ENCODE results near the gene KCNJ8. TPM values are rescaled to one million over a fixed set of nuclear protein-coding genes. Genes with fewer than 3 reads are reported as not detected.

The KCNJ8 gene
- total and polyA plus RNA-seq, 10 of the 15 experiments (the other 5 are each of a cell fraction or from before 2014, with no cell fraction given): not detected

DNA sequence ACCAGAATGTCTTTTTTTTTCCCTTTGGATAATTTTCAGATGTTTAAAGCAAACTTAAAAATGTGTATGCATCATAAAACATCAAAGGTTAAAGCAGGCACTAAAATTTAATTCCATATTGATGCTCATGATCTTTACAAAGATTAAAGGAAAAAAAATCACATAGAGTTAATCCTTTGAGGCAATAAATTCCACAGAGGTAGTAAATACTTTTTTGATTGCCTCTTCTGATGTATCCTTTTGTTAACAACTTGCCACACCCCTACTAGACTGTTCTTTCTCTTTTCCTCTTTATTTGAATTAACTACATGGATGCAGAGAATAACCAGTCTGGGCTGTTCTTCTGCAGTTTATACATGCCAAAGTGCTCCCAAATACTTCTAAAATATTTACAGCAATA lies 45.2 kb upstream of the KCNJ8 start (continued):
- no peak for TF ChIP-seq SREBF1 (IDR thresholded peaks at IDR 0.05; ENCODE audit: low read length)

DNA sequence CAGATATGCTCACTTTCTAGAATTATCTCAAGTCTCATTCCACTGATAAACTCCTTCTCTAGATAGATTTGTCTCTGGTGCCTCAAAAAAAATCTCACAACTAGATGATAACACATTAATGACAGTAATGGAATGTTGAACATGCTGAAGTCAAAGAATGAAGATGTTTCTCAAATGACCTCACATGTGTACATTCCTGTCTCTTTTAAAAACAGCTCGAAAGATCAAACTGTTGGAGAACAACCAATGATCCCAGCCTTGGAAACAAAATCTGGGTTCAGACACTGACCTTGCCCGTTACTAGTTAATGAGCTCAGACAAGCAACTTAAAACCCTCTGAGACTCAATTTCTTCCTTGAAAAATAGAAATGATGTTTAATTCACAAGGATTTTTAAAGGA lies 44.7 kb upstream of the KCNJ8 start:
- H2AFZ ChIP-seq (ENCODE audit: control insufficient read depth, low read depth, low read length): no peak overlapping the region
- no peaks in the 10 kb centered on the region for H3K79me2 ChIP-seq (ENCODE audit: control insufficient read depth, insufficient read depth, low read length)
- no peak overlapping the region for H3K4me2 ChIP-seq (ENCODE audit: control insufficient read depth, insufficient read depth)
- ChIA-PET CTCF (interaction anchor here (0.6 to 0.7 kb wide), 2 partner anchors 58 to 121 kb away, joined by 3 read pairs; no protein-coding TSS in a partner anchor), RAD21 (ENCODE audit: unreplicated experiment) (no interaction called here), SMC1A (ENCODE audit: uncharacterized antibody, unreplicated experiment) (no interaction called here), POLR2A (no interaction called here)
- no peak for TF ChIP-seq WRNIP1 (IDR thresholded peaks at IDR 0.05; ENCODE audit: borderline replicate concordance, low read depth, low read length)
- TF ChIP-seq CHD1 (IDR thresholded peaks at IDR 0.05; ENCODE audit: low read depth, low read length): no peak
- TF ChIP-seq ASH2L (IDR thresholded peaks at IDR 0.05; ENCODE audit: borderline replicate concordance, low read depth): no peak
- TF ChIP-seq SP1 (IDR thresholded peaks at IDR 0.05; ENCODE audit: low read depth, low read length): no peak
- TF ChIP-seq KLF5 (IDR thresholded peaks at IDR 0.05; ENCODE audit: partially characterized antibody): no peak
- TF ChIP-seq RBBP5 (conservative IDR thresholded peaks at IDR 0.05): no peak
- TF ChIP-seq STAT1 (conservative IDR thresholded peaks at IDR 0.05): no peak
- no peak for TF ChIP-seq CHD2 (IDR thresholded peaks at IDR 0.05; ENCODE audit: borderline replicate concordance, low read depth, low read length)
- TF ChIP-seq, protein P1, sequence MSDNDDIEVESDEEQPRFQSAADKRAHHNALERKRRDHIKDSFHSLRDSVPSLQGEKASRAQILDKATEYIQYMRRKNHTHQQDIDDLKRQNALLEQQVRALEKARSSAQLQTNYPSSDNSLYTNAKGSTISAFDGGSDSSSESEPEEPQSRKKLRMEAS (IDR thresholded peaks at IDR 0.05; ENCODE audit: low read depth, low read length): no peak
- TF ChIP-seq FOS (IDR thresholded peaks at IDR 0.05; ENCODE audit: borderline replicate concordance, extremely low read depth, insufficient read length): no peak
- no peak for TF ChIP-seq HCFC1 (IDR thresholded peaks at IDR 0.05; ENCODE audit: low read length)
- TF ChIP-seq, protein P2, sequence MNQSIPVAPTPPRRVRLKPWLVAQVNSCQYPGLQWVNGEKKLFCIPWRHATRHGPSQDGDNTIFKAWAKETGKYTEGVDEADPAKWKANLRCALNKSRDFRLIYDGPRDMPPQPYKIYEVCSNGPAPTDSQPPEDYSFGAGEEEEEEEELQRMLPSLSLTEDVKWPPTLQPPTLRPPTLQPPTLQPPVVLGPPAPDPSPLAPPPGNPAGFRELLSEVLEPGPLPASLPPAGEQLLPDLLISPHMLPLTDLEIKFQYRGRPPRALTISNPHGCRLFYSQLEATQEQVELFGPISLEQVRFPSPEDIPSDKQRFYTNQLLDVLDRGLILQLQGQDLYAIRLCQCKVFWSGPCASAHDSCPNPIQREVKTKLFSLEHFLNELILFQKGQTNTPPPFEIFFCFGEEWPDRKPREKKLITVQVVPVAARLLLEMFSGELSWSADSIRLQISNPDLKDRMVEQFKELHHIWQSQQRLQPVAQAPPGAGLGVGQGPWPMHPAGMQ (IDR thresholded peaks at IDR 0.05; ENCODE audit: borderline replicate concordance): no peak
- no peak for TF ChIP-seq STAT3 (IDR thresholded peaks at IDR 0.05; ENCODE audit: low read depth, low read length)
- no peak for TF ChIP-seq HDGF (IDR thresholded peaks at IDR 0.05)
- TF ChIP-seq, protein P3, sequence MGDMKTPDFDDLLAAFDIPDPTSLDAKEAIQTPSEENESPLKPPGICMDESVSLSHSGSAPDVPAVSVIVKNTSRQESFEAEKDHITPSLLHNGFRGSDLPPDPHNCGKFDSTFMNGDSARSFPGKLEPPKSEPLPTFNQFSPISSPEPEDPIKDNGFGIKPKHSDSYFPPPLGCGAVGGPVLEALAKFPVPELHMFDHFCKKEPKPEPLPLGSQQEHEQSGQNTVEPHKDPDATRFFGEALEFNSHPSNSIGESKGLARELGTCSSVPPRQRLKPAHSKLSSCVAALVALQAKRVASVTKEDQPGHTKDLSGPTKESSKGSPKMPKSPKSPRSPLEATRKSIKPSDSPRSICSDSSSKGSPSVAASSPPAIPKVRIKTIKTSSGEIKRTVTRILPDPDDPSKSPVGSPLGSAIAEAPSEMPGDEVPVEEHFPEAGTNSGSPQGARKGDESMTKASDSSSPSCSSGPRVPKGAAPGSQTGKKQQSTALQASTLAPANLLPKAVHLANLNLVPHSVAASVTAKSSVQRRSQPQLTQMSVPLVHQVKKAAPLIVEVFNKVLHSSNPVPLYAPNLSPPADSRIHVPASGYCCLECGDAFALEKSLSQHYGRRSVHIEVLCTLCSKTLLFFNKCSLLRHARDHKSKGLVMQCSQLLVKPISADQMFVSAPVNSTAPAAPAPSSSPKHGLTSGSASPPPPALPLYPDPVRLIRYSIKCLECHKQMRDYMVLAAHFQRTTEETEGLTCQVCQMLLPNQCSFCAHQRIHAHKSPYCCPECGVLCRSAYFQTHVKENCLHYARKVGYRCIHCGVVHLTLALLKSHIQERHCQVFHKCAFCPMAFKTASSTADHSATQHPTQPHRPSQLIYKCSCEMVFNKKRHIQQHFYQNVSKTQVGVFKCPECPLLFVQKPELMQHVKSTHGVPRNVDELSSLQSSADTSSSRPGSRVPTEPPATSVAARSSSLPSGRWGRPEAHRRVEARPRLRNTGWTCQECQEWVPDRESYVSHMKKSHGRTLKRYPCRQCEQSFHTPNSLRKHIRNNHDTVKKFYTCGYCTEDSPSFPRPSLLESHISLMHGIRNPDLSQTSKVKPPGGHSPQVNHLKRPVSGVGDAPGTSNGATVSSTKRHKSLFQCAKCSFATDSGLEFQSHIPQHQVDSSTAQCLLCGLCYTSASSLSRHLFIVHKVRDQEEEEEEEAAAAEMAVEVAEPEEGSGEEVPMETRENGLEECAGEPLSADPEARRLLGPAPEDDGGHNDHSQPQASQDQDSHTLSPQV (IDR thresholded peaks at IDR 0.05): no peak
- TF ChIP-seq MXI1 (IDR thresholded peaks at IDR 0.05; ENCODE audit: low read depth, low read length): no peak
- no peak for TF ChIP-seq EP300 (IDR thresholded peaks at IDR 0.05; ENCODE audit: borderline replicate concordance in 1 of 2, control insufficient read depth in 1 of 2, low read depth in 2 of 2, low read length in 2 of 2)
- TF ChIP-seq CBX3 (IDR thresholded peaks at IDR 0.05; ENCODE audit: borderline replicate concordance, low read depth): no peak
- TF ChIP-seq NFIC (IDR thresholded peaks at IDR 0.05; ENCODE audit: low read depth, low read length): no peak
- no peak for TF ChIP-seq CBX5 (IDR thresholded peaks at IDR 0.05; ENCODE audit: low read depth)
- no peak for FAIRE-seq
- H3K4me3 ChIP-seq: no peak overlapping the region
- no peak overlapping the region for H3K27ac ChIP-seq (ENCODE audit: control insufficient read depth, insufficient read depth)
- no peak overlapping the region for H3K9ac ChIP-seq (ENCODE audit: control insufficient read depth, insufficient read depth, low read length)
- intact Hi-C loops (cut with micrococcal nuclease; ENCODE audit: unreplicated experiment): no loop called here
- H3K9me3 ChIP-seq (replicated peaks; ENCODE audit: control insufficient read depth, insufficient read depth, low read length): no peaks in the 10 kb centered on the region
- no peak for ATAC-seq
- no peaks in the 10 kb centered on the region for H3K4me1 ChIP-seq (ENCODE audit: control insufficient read depth, insufficient read depth, low read length)
- WGBS (ENCODE audit: insufficient coverage, insufficient replicate concordance, low lambda C conversion rate, missing lambda C conversion rate): 0% methylated on average over 2 of the region's 2 CpGs
- in situ Hi-C loops (cut with MboI): no loop called here
- BruUV-seq (replicated peaks): no TSS peak
- no peaks in the 10 kb centered on the region for H4K20me1 ChIP-seq (ENCODE audit: control insufficient read depth, insufficient read depth)
- H3K36me3 ChIP-seq (ENCODE audit: control insufficient read depth in 2 of 2, insufficient read depth in 2 of 2, low read length in 1 of 2): no peaks in the 10 kb centered on the region
- no peaks in the 10 kb centered on the region for H3K27me3 ChIP-seq (replicated peaks in 1 of 2; ENCODE audit: control insufficient read depth in 2 of 2, insufficient read depth in 2 of 2, low read length in 1 of 2)
- no peak for DNase-seq (ENCODE audit: low read depth, low spot score)
